C4-2B (cell line): ENCODE data around the gene MAP3K5.

Experiments used
- H3K27ac ChIP-seq: fragments of 450-650 bp; 2 replicates; pipeline ENCODE4 v1.5.1; 2017
- CTCF ChIP-seq: fragments of 450-650 bp; conservative IDR thresholded peaks from 2 replicates; pipeline ENCODE4 v1.5.1; 2017; ENCODE audit warnings: mild to moderate bottlenecking
- ZFX ChIP-seq: fragments of 450-650 bp; IDR thresholded peaks from 2 replicates; pipeline ENCODE4 v1.6.1; 2017

MAP3K5 gene

GRCh38 chr6:136726837-136727557 lies 65.3 kb downstream of the MAP3K5 start:
- peak overlapping the region; percentile 45; the same call in 1 of the 2 replicates for H3K27ac ChIP-seq
- TF ChIP-seq CTCF (no peak), ZFX (no peak)

GRCh38 chr6:136725124-136725523 lies 67.2 kb downstream of the MAP3K5 start:
- H3K27ac ChIP-seq: no peak overlapping the region
- TF ChIP-seq ZFX (no peak), CTCF (no peak)

- TF ChIP-seq ZFX (no peak), CTCF (no peak)
These were observed 68.5 kb downstream of the MAP3K5 start for GRCh38 chr6:136723780-136724179.

GRCh38 chr6:136721467-136721866 lies 70.8 kb downstream of the MAP3K5 start:
- H3K27ac ChIP-seq: no peak overlapping the region
- no peak for TF ChIP-seq ZFX
- TF ChIP-seq CTCF: no peak

More at GRCh38 chr6:136723780-136724179, 68.5 kb downstream of the MAP3K5 start:
- no peak overlapping the region for H3K27ac ChIP-seq

GRCh38 chr6:136720045-136720770 lies 72.1 kb downstream of the MAP3K5 start:
- no peak overlapping the region for H3K27ac ChIP-seq
- TF ChIP-seq CTCF (no peak), ZFX (no peak)

GRCh38 chr6:136719280-136720044 lies 72.8 kb downstream of the MAP3K5 start:
- TF ChIP-seq ZFX (no peak), CTCF (no peak)

More at GRCh38 chr6:136719280-136720044, 72.8 kb downstream of the MAP3K5 start:
- no peak overlapping the region for H3K27ac ChIP-seq
